Colonic mucosa (tissue), 4 donors: ENCODE results near the gene TTC9. TPM values are rescaled to one million over a fixed set of nuclear protein-coding genes. Genes with fewer than 3 reads are reported as not detected.

Experiments used
- DNase-seq: peaks from one replicate; pipeline ENCODE4 v3.0.0-alpha.2; 2020
- H3K27ac ChIP-seq: fragments of 200-600 bp; one replicate; pipeline ENCODE4 v1.8.0; 2021
- H3K27me3 ChIP-seq: fragments of 200-600 bp; one replicate; pipeline ENCODE4 v1.8.0; 2021
- H3K36me3 ChIP-seq: fragments of 200-600 bp; one replicate; pipeline ENCODE4 v1.8.0; 2021
- H3K4me1 ChIP-seq: fragments of 200-600 bp; one replicate; pipeline ENCODE4 v1.8.0; 2021; ENCODE audit warnings: mild to moderate bottlenecking
- H3K4me3 ChIP-seq: fragments of 200-600 bp; one replicate; pipeline ENCODE4 v1.8.0; 2021
- H3K9ac ChIP-seq, 2 donors: one replicate each; pipeline ENCODE4 v1.7.0; 2013; ENCODE audit warnings: control low read depth in 2 of 2, low read depth in 2 of 2, low read length in 2 of 2
- H3K9me3 ChIP-seq: fragments of 200-600 bp; one replicate; pipeline ENCODE4 v1.8.0; 2021
- CTCF ChIP-seq: fragments of 200-600 bp; IDR thresholded peaks from one replicate; pipeline ENCODE4 v1.8.0; 2022; ENCODE audit warnings: antibody characterized with exemption, mild to moderate bottlenecking
- intact Hi-C: fragments of 100-400 bp; cut with DNase I; formaldehyde crosslinking; loops from one replicate; pipeline ENCODE4 v1.14.1; 2022
- total RNA-seq, 2 donors: library from RNA; stranded (reverse); fragmentation: NEBNext Ultra II Directional in 1 of 2; extraction: Animal tissue kit (Norgen Biotek cat#: 25700) in 1 of 2; gene quantifications; one replicate each; pipeline ENCODE4 v1.2.1, GENCODE V29; 2021
- donor health status: healthy.
- donor health status: DM: no; HTN: no; CAD: no.
- donor health status: DM: no; HTN: no; CAD: no.

Gene TTC9
- total RNA-seq, 2 donors from 2014 or later, result 0.66 to 0.82 TPM

- H3K27ac ChIP-seq, result no peak within 1 kb of the TSS
- H3K27me3 ChIP-seq, result no peaks in the 10 kb centered on the region
- no peak for TF ChIP-seq CTCF
- intact Hi-C loops, result no loop called here
- H3K36me3 ChIP-seq, result no peaks in the 10 kb centered on the region
- H3K9ac ChIP-seq, result peak within 1 kb of the TSS; percentile 70 to 77
- H3K4me3 ChIP-seq, result peak within 1 kb of the TSS; percentile 87
- DNase-seq, result peak; percentile 96
- peaks cover 4% of the 10 kb centered on the region for H3K4me1 ChIP-seq
- H3K9me3 ChIP-seq, result no peaks in the 10 kb centered on the region
Measured at GRCh38 chr14:70600382-70601157, 41.1 kb upstream of the TTC9 start, which contains the start of gene MED6. Gene MED6, minus strand, starts transcription at chr14:70600655. Its CDS starts 18 bp downstream, at chr14:70600637.

- Histone ChIP-seq H3K36me3 (no peaks in the 10 kb centered on the region), H3K4me1 (peaks cover 4% of the 10 kb centered on the region), H3K9ac (no peak overlapping the region), H3K27me3 (no peaks in the 10 kb centered on the region), H3K9me3 (no peaks in the 10 kb centered on the region), H3K27ac (no peak overlapping the region), H3K4me3 (peak overlapping the region; percentile 87)
- no peak for DNase-seq
- intact Hi-C loops, result no loop called here
- no peak for TF ChIP-seq CTCF
Measured at GRCh38 chr14:70601162-70601561, 40.6 kb upstream of the TTC9 start.

- no peaks in the 10 kb centered on the region for H3K9me3 ChIP-seq
- peaks cover 4% of the 10 kb centered on the region for H3K4me1 ChIP-seq
- no peak overlapping the region for H3K9ac ChIP-seq
- DNase-seq, result no peak
- H3K4me3 ChIP-seq, result no peak overlapping the region
- peaks cover 2% of the 10 kb centered on the region for H3K27me3 ChIP-seq
- H3K36me3 ChIP-seq, result no peaks in the 10 kb centered on the region
- no peak for TF ChIP-seq CTCF
- H3K27ac ChIP-seq, result no peak overlapping the region
- intact Hi-C loops, result no loop called here
Measured at GRCh38 chr14:70602254-70602653, 39.5 kb upstream of the TTC9 start.

GRCh38 chr14:70611216-70611615 lies 30.5 kb upstream of the TTC9 start:
- no peak overlapping the region for H3K9ac ChIP-seq
- peaks cover 2% of the 10 kb centered on the region for H3K27me3 ChIP-seq
- H3K4me1 ChIP-seq, result no peaks in the 10 kb centered on the region
- H3K36me3 ChIP-seq, result no peaks in the 10 kb centered on the region
- DNase-seq, result no peak
- intact Hi-C loops, result no loop called here
- no peak for TF ChIP-seq CTCF
- H3K27ac ChIP-seq, result no peak overlapping the region
- H3K4me3 ChIP-seq, result no peak overlapping the region
- no peaks in the 10 kb centered on the region for H3K9me3 ChIP-seq

GRCh38 chr14:70616646-70617045 lies 25.1 kb upstream of the TTC9 start:
- intact Hi-C loops, result no loop called here
- no peaks in the 10 kb centered on the region for H3K9me3 ChIP-seq
- no peak for TF ChIP-seq CTCF
- DNase-seq, result no peak
- no peaks in the 10 kb centered on the region for H3K36me3 ChIP-seq
- H3K27ac ChIP-seq, result no peak overlapping the region
- H3K27me3 ChIP-seq, result no peaks in the 10 kb centered on the region
- H3K9ac ChIP-seq, result no peak overlapping the region
- H3K4me1 ChIP-seq, result no peaks in the 10 kb centered on the region
- no peak overlapping the region for H3K4me3 ChIP-seq
